ENCODE data around the gene DFFB. TPM values are rescaled to one million over a fixed set of nuclear protein-coding genes. Genes with fewer than 3 reads are reported as not detected.
A peak's percentile ranks its signal among the peaks of the same experiment; 100 is the strongest.

The DFFB gene
- total and polyA plus RNA-seq, 9 of the 15 experiments (the other 6 are each of a cell fraction or from before 2014, with no cell fraction given), result 2.3 to 15.8 (median 11.5) TPM

- TF ChIP-seq POLR2AphosphoS5 (IDR thresholded peaks at IDR 0.05; ENCODE audit: control insufficient read depth, insufficient read depth, low read depth, low read length), result peak; percentile 42; the same call in 1 of the 2 replicates
- TF ChIP-seq E2F8 (IDR thresholded peaks at IDR 0.05; ENCODE audit: low read depth, partially characterized antibody), result no peak
- no peak for TF ChIP-seq ZNF507 (tag; conservative IDR thresholded peaks at IDR 0.05)
- TF ChIP-seq TRIM28 (IDR thresholded peaks at IDR 0.05), result no peak
- TF ChIP-seq E2F5 (CRISPR knock-in tag; IDR thresholded peaks at IDR 0.05), result 0 out of 2 replicates have a peak, but pooled peaks have one; percentile 64
- no peak for TF ChIP-seq XRCC4 (IDR thresholded peaks at IDR 0.05; ENCODE audit: extremely low read depth, insufficient read depth, insufficient read length)
- TF ChIP-seq KHSRP (IDR thresholded peaks at IDR 0.05), result no peak
- no peak for TF ChIP-seq PHB2 (IDR thresholded peaks at IDR 0.05; ENCODE audit: low read depth)
- 0 out of 2 replicates have a peak, but pooled peaks have one; percentile 66 for TF ChIP-seq ZNF12 (CRISPR knock-in tag; IDR thresholded peaks at IDR 0.05)
- no peak for TF ChIP-seq ZFP91 (CRISPR knock-in tag; IDR thresholded peaks at IDR 0.05)
- TF ChIP-seq NCOA6 (IDR thresholded peaks at IDR 0.05), result no peak
- no peak for TF ChIP-seq GATA2 (CRISPR knock-in tag; IDR thresholded peaks at IDR 0.05)
- TF ChIP-seq PML (IDR thresholded peaks at IDR 0.05; ENCODE audit: low read length), result no peak
- peak in 1 of 3 experiments; percentile 43 for TF ChIP-seq YY1 (IDR thresholded peaks at IDR 0.05; ENCODE audit: borderline replicate concordance in 1 of 3, control insufficient read depth in 1 of 3, extremely low read depth in 1 of 3, insufficient read depth in 3 of 3, insufficient read length in 1 of 3, insufficient replicate concordance in 2 of 3, low read depth in 1 of 3, low read length in 2 of 3)
- TF ChIP-seq BRD9 (IDR thresholded peaks at IDR 0.05; ENCODE audit: low read depth, partially characterized antibody), result no peak
- no peak for TF ChIP-seq ZNF707 (CRISPR knock-in tag; conservative IDR thresholded peaks at IDR 0.05)
- TF ChIP-seq GABPB2 (CRISPR knock-in tag; conservative IDR thresholded peaks at IDR 0.05), result no peak
- no peak; the same call in 1 of the 2 replicates for TF ChIP-seq GTF2F1 (IDR thresholded peaks at IDR 0.05; ENCODE audit: low read depth, low read length)
- no peak for TF ChIP-seq ZNF197 (CRISPR knock-in tag; IDR thresholded peaks at IDR 0.05; ENCODE audit: low read depth)
- 0 out of 2 replicates have a peak, but pooled peaks have one; percentile 58 for TF ChIP-seq ELF1 (tag; IDR thresholded peaks at IDR 0.05)
- no peak for TF ChIP-seq ZBTB5 (IDR thresholded peaks at IDR 0.05)
Observed at GRCh38 chr1:3856923-3857790, at the start of gene DFFB, which contains the start of gene CEP104 (continued).

Measured in K562 (cell line).